ENCODE measurements around the gene KRTAP9-8.
"Not testable (repeated sequence)": the region's sequence is repeated elsewhere in the genome, so short reads cannot be mapped to it uniquely, and the experiment has no call there.

KRTAP9-8 gene

DNA sequence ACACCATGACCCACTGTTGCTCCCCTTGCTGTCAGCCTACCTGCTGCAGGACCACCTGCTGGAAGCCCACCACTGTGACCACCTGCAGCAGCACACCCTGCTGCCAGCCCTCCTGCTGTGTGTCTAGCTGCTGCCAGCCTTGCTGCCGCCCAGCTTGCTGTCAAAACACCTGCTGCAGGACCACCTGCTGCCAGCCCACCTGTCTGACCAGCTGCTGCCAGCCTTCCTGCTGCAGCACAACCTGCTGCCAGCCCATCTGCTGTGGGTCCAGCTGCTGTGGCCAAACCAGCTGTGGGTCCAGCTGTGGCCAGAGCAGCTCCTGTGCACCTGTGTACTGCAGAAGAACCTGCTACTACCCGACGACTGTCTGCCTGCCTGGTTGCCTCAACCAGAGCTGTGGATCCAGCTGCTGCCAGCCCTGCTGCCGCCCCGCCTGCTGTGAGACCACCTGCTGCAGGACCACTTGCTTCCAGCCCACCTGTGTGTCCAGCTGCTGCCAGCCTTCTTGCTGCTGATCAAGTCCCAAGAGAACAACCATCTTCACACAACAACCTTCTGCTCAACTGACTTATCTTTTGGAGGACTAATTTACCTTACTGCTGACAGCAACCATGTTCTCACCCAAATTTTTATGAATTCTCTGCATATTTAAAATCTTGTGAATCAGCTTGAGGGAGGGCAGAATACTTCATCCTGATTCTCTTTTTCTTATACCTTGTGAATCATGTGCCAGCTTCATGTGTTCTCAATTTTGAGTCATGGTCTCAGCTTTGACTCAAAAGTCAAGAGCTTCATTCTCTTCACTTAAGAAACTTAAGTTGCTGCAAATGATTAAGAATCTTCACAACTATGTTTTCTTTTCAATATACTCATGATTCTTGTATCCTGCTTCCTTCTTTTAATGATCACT lies 17.8 kb downstream of the KRTAP9-8 start, which contains the start of gene KRTAP9-9:
KRTAP9-9 (plus strand) TSS at position 4 of the 910 bp plus-strand sequence.
- DNase-seq (ENCODE audit: low read depth, low spot score), result not testable (repeated sequence)

DNA sequence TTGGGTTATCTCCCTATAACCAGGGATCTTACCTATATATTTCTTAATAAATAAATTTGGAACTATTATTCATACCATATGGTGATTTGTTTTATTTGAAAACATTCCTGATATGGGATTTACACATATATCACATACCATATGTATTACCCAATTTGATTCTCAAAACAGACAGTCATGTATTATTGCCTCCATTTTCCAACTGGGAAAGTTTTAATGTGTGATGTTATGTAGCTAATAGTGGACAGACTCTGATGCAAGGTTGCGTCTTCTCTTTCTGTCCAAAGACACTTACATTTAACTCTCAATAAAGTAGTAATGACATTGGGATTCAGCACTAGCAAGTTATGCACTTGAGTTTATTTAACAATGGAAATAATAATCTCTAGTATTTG lies 18.5 kb downstream of the KRTAP9-8 start:
- no peak for DNase-seq (ENCODE audit: low read depth, low spot score)

DNA sequence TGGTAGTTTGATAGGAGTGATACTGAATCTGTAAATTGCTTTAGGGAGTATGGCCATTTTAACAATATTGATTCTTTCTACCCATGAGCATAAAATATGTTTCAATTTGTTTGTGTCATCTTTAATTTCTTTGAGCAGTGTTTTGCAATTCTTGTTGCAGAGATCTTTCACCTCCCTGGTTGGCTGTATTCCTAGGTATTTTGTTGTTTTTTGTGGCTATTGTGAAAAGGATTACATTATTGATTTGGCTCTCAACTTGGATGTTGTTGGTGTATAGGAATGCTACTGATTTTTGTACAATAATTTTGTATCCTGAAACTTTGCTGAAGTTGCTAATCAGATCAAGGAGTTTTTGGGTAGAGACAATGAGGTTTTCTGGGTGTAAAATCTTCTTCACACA lies 20.6 kb downstream of the KRTAP9-8 start:
- DNase-seq (ENCODE audit: low read depth, low spot score), result no peak

DNA sequence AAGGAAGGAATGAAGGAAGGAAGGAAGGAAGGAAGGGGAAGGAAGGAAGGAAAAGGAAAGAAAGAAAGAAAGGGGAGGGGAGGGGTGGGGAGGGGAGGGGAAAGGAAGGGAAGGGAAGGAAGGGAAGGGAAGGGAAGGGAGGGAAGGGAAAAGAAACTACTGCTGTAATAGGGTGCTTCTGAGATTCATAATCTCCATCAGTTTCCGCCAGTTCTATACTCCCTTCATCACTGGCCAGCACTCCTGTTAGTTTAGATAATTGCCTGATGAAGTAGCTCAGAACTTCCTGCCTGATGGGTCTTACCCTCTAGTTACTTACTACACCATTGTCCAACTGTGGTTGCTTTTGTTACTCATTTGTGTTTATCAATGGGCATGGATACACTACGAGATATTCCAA lies 25.4 kb downstream of the KRTAP9-8 start:
- DNase-seq (ENCODE audit: low read depth, low spot score), result no peak

DNA sequence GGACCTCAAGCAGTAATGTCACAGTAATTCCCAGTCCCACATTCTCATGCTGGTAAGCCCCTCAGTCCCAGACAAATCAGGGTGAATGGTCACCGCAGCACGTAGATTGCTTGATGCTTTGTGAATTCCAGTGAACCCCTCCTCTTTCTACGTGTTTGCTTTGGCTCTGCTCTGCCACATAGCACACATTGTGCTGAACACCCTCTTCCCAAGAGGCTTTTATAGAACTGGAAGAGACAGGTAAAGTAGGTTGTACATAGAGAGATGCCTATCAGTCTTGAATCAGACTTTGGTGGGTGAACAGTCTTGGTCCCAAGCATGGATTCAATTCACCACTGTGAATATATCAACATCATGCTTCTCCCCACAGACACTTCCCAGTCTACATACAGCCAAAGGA lies 26.8 kb downstream of the KRTAP9-8 start:
- DNase-seq (ENCODE audit: low read depth, low spot score), result no peak

DNA sequence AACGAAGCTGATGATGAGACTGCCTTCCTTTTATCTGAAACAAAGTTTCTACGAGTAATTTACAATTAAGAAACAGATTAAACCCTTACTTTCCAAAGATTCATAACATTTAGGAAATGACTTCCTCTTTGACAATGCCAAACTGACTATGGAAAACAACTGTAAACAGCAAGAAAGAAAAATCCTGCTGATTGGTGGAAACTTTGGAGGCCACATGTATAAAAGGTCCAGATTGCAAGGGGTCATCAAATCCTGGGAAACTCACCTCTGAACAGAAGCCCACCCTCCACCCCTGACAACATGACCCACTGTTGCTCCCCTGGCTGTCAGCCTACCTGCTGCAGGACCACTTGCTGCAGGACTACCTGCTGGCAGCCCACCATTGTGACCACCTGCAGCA lies 27.3 kb downstream of the KRTAP9-8 start, which contains the start of gene KRTAP9-6:
KRTAP9-6 (plus strand) TSS at position 301 of the 400 bp plus-strand sequence; CDS start at position 301, 0 bp downstream.
- DNase-seq (ENCODE audit: low read depth, low spot score), result no peak

DNA sequence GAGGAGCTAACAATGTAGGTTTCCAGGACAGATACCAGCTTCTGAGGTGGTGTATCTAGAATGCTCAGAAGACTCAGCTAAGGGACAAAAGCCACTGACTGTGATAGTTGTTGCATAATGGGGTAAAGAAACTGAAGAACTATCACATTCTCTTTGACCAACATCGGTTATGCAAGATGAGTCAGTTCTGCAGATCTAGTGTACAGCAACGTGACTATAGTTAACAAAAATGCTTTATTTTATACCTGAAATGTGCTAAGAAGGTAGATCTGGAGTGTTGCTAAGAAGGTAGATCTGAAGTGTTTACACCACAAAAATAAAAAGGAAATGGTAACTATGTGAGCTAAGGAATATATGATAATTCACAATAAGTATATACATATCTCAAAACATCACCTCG lies 29.9 kb downstream of the KRTAP9-8 start:
- DNase-seq (ENCODE audit: low read depth, low spot score), result no peak

DNA sequence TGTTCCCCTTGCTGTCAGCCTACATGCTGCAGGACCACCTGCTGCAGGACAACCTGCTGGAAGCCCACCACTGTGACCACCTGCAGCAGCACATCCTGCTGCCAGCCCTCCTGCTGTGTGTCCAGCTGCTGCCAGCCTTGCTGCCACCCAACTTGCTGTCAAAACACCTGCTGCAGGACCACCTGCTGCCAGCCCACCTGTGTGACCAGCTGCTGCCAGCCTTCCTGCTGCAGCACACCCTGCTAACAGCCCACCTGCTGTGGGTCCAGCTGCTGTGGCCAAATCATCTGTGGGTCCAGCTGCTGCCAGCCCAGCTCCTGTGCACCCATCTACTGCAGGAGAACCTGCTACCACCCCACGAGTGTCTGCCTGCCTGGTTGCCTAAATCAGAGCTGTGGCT lies 33.5 kb downstream of the KRTAP9-8 start:
- not testable (repeated sequence) for DNase-seq (ENCODE audit: low read depth, low spot score)

DNA sequence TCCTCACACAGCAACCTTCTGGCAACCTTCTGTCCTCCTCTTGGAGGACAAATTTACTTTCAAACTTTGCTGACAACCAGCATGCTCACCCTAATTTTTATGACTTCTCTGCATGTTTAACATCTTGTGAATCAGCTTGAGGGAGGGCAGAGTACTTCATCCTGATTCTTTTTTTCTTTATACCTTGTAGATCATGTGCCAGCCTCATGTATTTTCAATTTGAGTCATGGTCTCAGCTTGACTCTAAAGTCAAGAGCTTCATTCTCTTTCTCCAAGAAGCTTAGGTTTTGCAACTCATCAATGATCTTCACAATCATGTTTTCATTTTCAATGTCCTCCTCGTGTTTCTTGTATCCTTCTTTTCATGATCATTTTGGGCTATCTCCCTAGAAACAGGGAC lies 34.1 kb downstream of the KRTAP9-8 start:
- no peak for DNase-seq (ENCODE audit: low read depth, low spot score)

DNA sequence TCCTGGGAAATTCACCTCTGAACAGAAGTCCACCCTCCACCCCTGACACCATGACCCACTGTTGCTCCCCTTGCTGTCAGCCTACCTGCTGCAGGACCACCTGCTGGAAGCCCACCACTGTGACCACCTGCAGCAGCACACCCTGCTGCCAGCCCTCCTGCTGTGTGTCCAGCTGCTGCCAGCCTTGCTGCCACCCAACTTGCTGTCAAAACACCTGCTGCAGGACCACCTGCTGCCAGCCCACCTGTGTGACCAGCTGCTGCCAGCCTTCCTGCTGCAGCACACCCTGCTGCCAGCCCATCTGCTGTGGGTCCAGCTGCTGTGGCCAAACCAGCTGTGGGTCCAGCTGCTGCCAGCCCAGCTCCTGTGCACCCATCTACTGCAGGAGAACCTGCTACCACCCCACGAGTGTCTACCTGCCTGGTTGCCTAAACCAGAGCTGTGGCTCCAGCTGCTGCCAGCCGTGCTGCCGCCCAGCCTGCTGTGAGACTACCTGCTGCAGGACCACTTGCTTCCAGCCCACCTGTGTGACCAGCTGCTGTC lies 37.9 kb downstream of the KRTAP9-8 start, which contains the start of gene KRTAP9-7:
KRTAP9-7 (plus strand) TSS at position 51 of the 543 bp plus-strand sequence; CDS start at position 51, 0 bp downstream.
- DNase-seq (ENCODE audit: low read depth, low spot score), result not testable (repeated sequence)

DNA sequence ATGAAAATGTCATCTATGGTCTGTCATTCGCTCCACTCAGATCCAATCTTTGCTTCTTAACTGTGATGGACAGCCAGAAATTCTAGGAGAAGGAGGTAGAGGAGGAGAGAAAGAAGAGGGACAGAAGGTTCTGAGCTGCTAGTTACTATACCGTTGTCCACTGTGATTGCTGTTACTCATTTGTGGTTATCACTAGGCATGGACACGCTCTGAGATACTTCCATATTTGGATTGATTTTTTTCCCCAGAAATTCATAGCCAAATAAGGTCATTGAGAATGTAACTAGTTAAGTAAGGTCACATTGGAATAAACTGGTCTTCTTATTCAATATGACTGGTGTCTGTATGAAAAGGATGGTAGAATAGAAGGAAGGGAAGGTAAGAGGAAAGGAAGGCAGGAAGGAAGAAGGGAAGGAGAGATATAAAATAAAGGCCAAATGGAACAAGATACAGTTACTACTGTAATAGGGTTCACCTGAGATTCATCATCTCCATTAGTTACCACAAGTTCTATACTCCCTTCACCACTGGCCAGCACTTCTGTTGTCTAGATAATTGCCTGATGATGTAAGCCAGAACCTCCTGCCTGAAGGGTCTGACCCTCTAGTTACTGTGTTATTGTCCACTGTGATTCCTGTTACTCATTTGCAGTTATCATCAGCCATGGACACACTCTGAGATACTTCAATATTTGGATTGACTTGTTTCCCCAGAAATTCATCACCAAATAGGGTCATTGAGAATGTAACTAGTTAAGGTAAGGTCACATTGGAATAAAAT lies 40.6 kb downstream of the KRTAP9-8 start:
- no peak for DNase-seq (ENCODE audit: low read depth, low spot score)

DNA sequence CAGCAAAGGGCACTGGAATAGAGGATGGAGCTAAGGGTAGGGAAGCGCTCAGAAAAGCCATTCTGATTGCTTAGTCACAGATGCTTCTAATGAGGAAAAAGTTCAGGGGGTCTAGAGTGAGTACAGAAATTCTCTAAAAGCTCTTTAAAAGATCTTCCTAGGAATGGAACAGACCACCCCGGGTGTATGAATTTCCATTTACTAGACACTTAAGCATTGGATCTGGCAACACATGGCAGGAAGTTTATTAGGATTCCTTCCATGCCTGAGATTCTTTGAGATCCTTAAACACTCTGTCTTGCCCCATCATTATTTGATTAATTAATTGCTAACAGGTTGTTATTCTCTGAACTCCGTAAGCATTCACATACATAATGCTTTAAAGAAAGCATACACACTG lies 46.2 kb downstream of the KRTAP9-8 start:
- DNase-seq (ENCODE audit: low read depth, low spot score), result no peak

DNA sequence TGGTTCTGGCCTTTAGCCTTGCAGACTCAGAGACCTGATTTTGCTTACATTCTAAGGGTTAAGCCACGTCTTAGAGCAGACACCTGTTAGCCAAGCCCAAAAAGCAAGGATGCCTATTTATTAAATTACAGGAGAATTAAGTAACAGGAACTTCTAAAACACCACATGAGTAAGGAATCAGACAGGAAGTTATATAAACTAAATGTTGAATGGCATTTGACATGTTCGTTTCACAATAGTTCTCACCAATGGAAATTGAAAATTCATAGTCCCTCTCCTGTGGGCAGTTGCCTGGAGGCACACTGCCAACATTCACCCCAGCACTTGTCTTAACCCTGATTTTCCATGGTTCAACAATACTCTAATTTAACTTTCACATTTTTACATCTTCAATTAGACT lies 46.7 kb downstream of the KRTAP9-8 start:
- no peak for DNase-seq (ENCODE audit: low read depth, low spot score)

DNA sequence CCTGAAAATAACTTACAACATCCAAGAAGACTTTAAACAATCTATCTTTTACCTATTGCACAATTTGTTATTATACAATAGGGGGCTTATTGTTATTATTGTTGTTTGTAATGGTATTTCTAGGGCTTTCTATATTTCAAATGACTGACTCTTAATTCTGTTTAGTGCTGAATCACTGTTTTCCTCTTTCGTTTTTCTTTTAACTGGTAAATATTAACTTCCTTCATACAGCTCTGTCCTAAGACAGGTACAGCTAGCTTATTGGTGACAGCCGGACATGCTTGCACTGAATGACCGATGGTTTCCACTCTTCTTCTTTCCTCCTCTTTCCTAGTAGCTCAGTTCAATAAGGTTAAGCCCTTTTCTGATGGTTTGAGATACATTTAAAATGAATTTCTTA lies 49.3 kb downstream of the KRTAP9-8 start:
- DNase-seq (ENCODE audit: low read depth, low spot score), result no peak

Data from brain pericyte (primary cell).